Thoracic aorta (tissue), 2 donors: ENCODE results near the gene CD164. TPM values are rescaled to one million over a fixed set of nuclear protein-coding genes. Genes with fewer than 3 reads are reported as not detected.
"Not testable (repeated sequence)": the region's sequence is repeated elsewhere in the genome, so short reads cannot be mapped to it uniquely, and the experiment has no call there.

Source experiments
- ATAC-seq: fragments of 150-250 bp; one replicate; pipeline ENCODE4 v1.8.0; 2017; ENCODE audit warnings: low read depth; ENCODE audit not compliant: insufficient number of reproducible peaks, low FRiP score
- DNase-seq: peaks from one replicate; pipeline ENCODE4 v3.0.0-alpha.2; 2020; ENCODE audit warnings: low spot score
- H3K27ac ChIP-seq, 2 donors: fragments of 200-600 bp; sonication (generic); 1 replicate in 1 of 2; 2 replicates in 1 of 2; pipeline ENCODE4 v1.5.1; 2016; ENCODE audit warnings: mild to moderate bottlenecking in 2 of 2, moderate library complexity in 2 of 2
- H3K27me3 ChIP-seq: fragments of 200-600 bp; sonication (generic); replicated peaks from 2 replicates; pipeline ENCODE4 v1.6.0; 2016; ENCODE audit warnings: mild to moderate bottlenecking; ENCODE audit not compliant: insufficient read depth
- H3K36me3 ChIP-seq: fragments of 200-600 bp; sonication (generic); one replicate; pipeline ENCODE4 v1.5.1; 2016
- H3K4me1 ChIP-seq, 2 donors: fragments of 200-600 bp; sonication (generic); 1 replicate in 1 of 2; 2 replicates in 1 of 2; pipeline versions ENCODE4 v1.5.1 to v1.6.0; 2016; ENCODE audit warnings: low read depth in 2 of 2, mild to moderate bottlenecking in 1 of 2; ENCODE audit not compliant: control insufficient read depth in 1 of 2
- H3K4me3 ChIP-seq: fragments of 200-600 bp; sonication (generic); 2 replicates; pipeline ENCODE4 v1.5.1; 2016; ENCODE audit warnings: mild to moderate bottlenecking
- H3K9me3 ChIP-seq: fragments of 200-600 bp; sonication (generic); 2 replicates; pipeline ENCODE4 v1.5.1; 2016
- CTCF ChIP-seq: fragments of 200-600 bp; sonication (generic); IDR thresholded peaks from one replicate; pipeline ENCODE4 v1.5.1; 2019; ENCODE audit warnings: antibody characterized with exemption
- total RNA-seq, 2 donors: library from RNA; depleted of rRNA; stranded (reverse); fragments of >200 nt; gene quantifications; one replicate each; pipeline versions ENCODE4 v1.1.0 to v1.2.3, GENCODE V29; 2016

CD164 gene
- total RNA-seq, 2 donors from 2014 or later: 166 to 223 TPM

DNA sequence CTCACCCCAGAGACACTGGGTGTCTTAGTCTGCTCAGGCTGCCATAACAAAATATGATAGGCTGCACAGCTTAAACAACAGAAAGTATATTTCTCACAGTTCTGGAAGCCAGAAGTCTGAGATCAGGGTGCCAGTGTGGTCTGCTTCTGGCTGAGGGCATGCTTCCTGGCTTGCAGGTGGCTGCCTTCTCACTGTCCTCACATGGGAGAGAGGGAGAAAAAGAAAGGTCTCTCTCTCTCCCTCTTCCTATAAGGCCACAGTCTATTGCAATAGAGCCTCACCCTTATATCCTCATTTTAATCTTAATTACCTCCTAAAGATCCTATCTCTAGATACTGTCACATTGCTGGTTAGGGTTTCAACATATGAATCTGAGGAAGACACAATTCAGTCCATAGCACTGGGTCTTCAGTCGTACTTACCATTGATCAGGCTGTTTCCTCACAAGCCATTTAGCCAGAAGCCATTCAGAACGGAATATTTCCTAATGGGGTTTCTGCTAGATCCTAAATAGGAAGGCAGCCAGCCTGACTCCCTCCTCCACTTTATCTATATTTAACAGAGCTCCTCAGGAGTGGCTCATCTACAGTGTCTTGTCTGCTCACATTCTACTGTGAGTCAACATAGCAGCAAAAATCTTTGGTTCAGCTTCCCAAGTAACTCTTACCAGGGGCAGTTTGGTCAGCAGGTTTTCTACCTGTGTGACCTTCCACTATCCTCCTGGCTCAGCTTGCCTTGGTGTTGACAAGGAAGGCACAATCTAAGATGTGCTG lies 42.2 kb downstream of the CD164 start:
- DNase-seq (no peak), ATAC-seq (no peak)
- no peak for TF ChIP-seq CTCF
- H3K4me3 ChIP-seq: no peak overlapping the region
- H3K9me3 ChIP-seq: no peaks in the 10 kb centered on the region
- H3K27ac ChIP-seq: no peak overlapping the region
- H3K27me3 ChIP-seq: no peaks in the 10 kb centered on the region
- no peaks in the 10 kb centered on the region for H3K36me3 ChIP-seq
- no peaks in the 10 kb centered on the region for H3K4me1 ChIP-seq

DNA sequence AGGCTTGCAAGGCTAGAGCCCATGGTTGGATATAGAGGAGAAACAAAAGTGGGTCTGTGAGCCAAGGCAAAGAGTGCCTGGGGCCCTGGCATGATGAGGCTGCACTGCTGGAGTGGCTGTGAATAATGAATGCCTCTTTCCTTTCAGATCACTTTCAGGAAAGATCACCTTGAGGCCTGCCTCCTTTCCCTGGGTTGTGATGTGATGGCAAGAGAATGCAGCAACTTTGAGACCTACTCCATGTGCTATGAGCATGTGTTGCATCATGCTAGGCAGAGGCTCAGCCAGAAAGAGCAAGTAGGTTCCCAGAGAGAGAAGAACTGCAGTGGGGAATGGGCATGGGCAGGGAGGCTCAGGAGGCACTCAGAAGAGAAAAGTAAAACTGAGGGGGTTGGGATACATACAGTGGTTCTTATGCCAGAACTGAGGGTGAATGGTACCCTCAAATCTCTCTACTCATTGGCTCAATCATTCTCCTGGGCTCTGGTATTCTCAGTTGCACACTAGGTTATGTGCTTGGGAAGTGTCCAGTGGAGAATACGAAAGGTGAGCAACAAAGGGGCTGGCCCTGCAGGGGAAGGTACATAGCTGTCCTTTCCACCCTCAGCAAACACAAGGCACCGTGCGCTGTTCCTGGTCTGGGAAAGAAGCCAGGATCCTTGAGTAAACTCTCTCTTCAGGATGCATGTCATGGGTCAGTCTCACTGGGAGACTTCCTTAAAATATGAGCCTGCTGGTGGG lies 45.9 kb downstream of the CD164 start:
- no peaks in the 10 kb centered on the region for H3K4me1 ChIP-seq

GRCh38 chr6:109333870-109334269 lies 48.4 kb downstream of the CD164 start:
- not testable (repeated sequence) for H3K27me3 ChIP-seq, H3K27ac ChIP-seq, DNase-seq, H3K4me3 ChIP-seq, H3K9me3 ChIP-seq, ATAC-seq, H3K4me1 ChIP-seq, H3K36me3 ChIP-seq

More for the DNA sequence above, 45.9 kb downstream of the CD164 start:
- Histone ChIP-seq H3K9me3 (no peaks in the 10 kb centered on the region), H3K27me3 (no peaks in the 10 kb centered on the region), H3K36me3 (no peaks in the 10 kb centered on the region), H3K27ac (no peak overlapping the region), H3K4me3 (no peak overlapping the region)
- TF ChIP-seq CTCF: no peak
- ATAC-seq (no peak), DNase-seq (no peak)

GRCh38 chr6:109332748-109333147 lies 49.5 kb downstream of the CD164 start:
- Histone ChIP-seq H3K4me1 (no peaks in the 10 kb centered on the region), H3K27me3 (no peaks in the 10 kb centered on the region), H3K27ac (no peak overlapping the region), H3K36me3 (no peaks in the 10 kb centered on the region), H3K9me3 (no peaks in the 10 kb centered on the region), H3K4me3 (no peak overlapping the region)
- ATAC-seq: no peak
- DNase-seq: no peak
- no peak for TF ChIP-seq CTCF

DNA sequence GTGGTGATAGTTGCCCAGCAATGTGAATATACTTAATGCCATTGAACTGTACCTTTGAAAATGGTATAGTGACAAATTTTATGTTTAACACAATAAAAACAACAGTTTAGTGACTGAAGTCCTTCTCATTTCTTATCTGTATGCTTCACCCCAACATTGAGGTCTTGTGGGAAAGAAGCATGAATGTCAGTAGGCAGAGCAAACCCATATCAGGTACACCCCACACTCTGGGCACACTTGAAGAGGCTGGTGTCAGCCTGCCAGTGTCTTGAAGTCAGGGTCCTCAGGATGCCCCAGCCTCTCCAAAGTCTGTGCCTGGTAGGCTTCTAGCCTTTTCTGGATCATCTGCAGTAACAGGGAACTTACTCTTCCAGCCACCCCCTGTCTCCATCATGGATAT lies 51.2 kb downstream of the CD164 start:
- DNase-seq (no peak), ATAC-seq (no peak)
- no peak for TF ChIP-seq CTCF
- H3K27me3 ChIP-seq: no peaks in the 10 kb centered on the region
- H3K27ac ChIP-seq: no peak overlapping the region
- H3K4me1 ChIP-seq: no peaks in the 10 kb centered on the region
- no peaks in the 10 kb centered on the region for H3K9me3 ChIP-seq
- H3K4me3 ChIP-seq: no peak overlapping the region
- no peaks in the 10 kb centered on the region for H3K36me3 ChIP-seq
